Natural killer cell (primary cell): ENCODE results near the gene METTL16. TPM values are rescaled to one million over a fixed set of nuclear protein-coding genes. Genes with fewer than 3 reads are reported as not detected.
"Not testable (repeated sequence)": the region's sequence is repeated elsewhere in the genome, so short reads cannot be mapped to it uniquely, and the experiment has no call there.

Source experiments
- ATAC-seq, 3 donors: fragments of 150-1000 bp in 2 of 3; fragments of 200-7000 bp in 1 of 3; cut with Tn5 transposase; 1 replicate in 1 of 3; 2 replicates in 2 of 3; pipeline ENCODE4 v1.10.0; 2021; ENCODE audit warnings: mild to moderate bottlenecking in 2 of 3, moderate library complexity in 2 of 3
- DNase-seq, 2 donors: peaks; one replicate each; pipeline versions ENCODE4 v3.0.0 to v3.0.0-alpha.2; 2013 to 2021; ENCODE audit warnings: mixed read lengths in 1 of 2
- H3K27ac ChIP-seq: one replicate; pipeline ENCODE4 v1.5.1; 2013; ENCODE audit warnings: mild to moderate bottlenecking, low read length
- H3K27me3 ChIP-seq: one replicate; pipeline ENCODE4 v1.6.1; 2013; ENCODE audit warnings: low read length; ENCODE audit not compliant: control insufficient read depth, insufficient read depth
- H3K36me3 ChIP-seq: one replicate; pipeline ENCODE4 v1.6.1; 2013; ENCODE audit warnings: low read length; ENCODE audit not compliant: control insufficient read depth, insufficient read depth
- H3K4me1 ChIP-seq: one replicate; pipeline ENCODE4 v1.6.1; 2013; ENCODE audit warnings: low read length; ENCODE audit not compliant: control insufficient read depth, insufficient read depth
- H3K4me3 ChIP-seq: one replicate; pipeline ENCODE4 v1.5.1; 2013; ENCODE audit warnings: low read length
- H3K9me3 ChIP-seq: one replicate; pipeline ENCODE4 v1.6.1; 2013; ENCODE audit warnings: low read length; ENCODE audit not compliant: control insufficient read depth, insufficient read depth
- H3K27ac Mint-ChIP-seq, 2 donors: one replicate each; pipeline ENCODE4 v1.8.0; 2022; ENCODE audit warnings: mild to moderate bottlenecking in 2 of 2, mixed read lengths in 2 of 2, moderate library complexity in 1 of 2
- H3K27me3 Mint-ChIP-seq, 2 donors: one replicate each; pipeline ENCODE4 v1.8.0; 2022; ENCODE audit warnings: low read depth in 2 of 2, mixed read lengths in 2 of 2
- H3K36me3 Mint-ChIP-seq: one replicate; pipeline ENCODE4 v1.8.0; 2022; ENCODE audit warnings: mixed read lengths
- H3K4me1 Mint-ChIP-seq, 2 donors: one replicate each; pipeline ENCODE4 v1.8.0; 2022; ENCODE audit warnings: mixed read lengths in 2 of 2
- H3K4me3 Mint-ChIP-seq: one replicate; pipeline ENCODE4 v1.8.0; 2022; ENCODE audit warnings: mild to moderate bottlenecking, moderate library complexity, mixed read lengths
- H3K9me3 Mint-ChIP-seq, 2 donors: one replicate each; pipeline ENCODE4 v1.8.0; 2022; ENCODE audit warnings: mixed read lengths in 2 of 2
- WGBS: methylation state at CpG from one replicate; pipeline ENCODE4 v1.1.7; 2013; ENCODE audit warnings: missing lambda C conversion rate; ENCODE audit not compliant: insufficient coverage; 5-methylcytosine and 5-hydroxymethylcytosine counted together
- intact Hi-C: fragments of 100-400 bp; cut with micrococcal nuclease; formaldehyde crosslinking; loops from one replicate; pipeline ENCODE4 v1.14.2; 2022
- total RNA-seq, 4 donors: library from RNA; stranded (reverse); fragments of 120-200 nt in 1 of 4; gene quantifications; one replicate each; pipeline versions ENCODE4 v1.2.3 to v1.2.4, GENCODE V29; 2013 to 2022
- TF ChIP-seq, protein P1 (sequence below): fragments of 200-600 bp; IDR thresholded peaks from one replicate; pipeline ENCODE4 v1.8.0; 2022; ENCODE audit warnings: antibody characterized with exemption

METTL16 gene
- total RNA-seq, 3 donors from 2014 or later (not counting 1 experiment from before 2014, with no cell fraction given) = 27.9 to 36.9 (median 32.0) TPM

- DNase-seq = no peak
- Mint-ChIP-seq H3K4me1 (no peaks in the 10 kb centered on the region), H3K4me3 (no peak overlapping the region), H3K27me3 (no peaks in the 10 kb centered on the region), H3K9me3 (no peaks in the 10 kb centered on the region), H3K36me3 (no peaks in the 10 kb centered on the region), H3K27ac (no peak overlapping the region)
- H3K27ac ChIP-seq = no peak overlapping the region
- intact Hi-C loops = no loop called here
- no peaks in the 10 kb centered on the region for H3K9me3 ChIP-seq
- no peaks in the 10 kb centered on the region for H3K27me3 ChIP-seq
- 86% methylated on average over 2 of the region's 5 CpGs for WGBS
- ATAC-seq = no peak
- H3K36me3 ChIP-seq = no peaks in the 10 kb centered on the region
- H3K4me3 ChIP-seq = no peak overlapping the region
- TF ChIP-seq, protein P1, sequence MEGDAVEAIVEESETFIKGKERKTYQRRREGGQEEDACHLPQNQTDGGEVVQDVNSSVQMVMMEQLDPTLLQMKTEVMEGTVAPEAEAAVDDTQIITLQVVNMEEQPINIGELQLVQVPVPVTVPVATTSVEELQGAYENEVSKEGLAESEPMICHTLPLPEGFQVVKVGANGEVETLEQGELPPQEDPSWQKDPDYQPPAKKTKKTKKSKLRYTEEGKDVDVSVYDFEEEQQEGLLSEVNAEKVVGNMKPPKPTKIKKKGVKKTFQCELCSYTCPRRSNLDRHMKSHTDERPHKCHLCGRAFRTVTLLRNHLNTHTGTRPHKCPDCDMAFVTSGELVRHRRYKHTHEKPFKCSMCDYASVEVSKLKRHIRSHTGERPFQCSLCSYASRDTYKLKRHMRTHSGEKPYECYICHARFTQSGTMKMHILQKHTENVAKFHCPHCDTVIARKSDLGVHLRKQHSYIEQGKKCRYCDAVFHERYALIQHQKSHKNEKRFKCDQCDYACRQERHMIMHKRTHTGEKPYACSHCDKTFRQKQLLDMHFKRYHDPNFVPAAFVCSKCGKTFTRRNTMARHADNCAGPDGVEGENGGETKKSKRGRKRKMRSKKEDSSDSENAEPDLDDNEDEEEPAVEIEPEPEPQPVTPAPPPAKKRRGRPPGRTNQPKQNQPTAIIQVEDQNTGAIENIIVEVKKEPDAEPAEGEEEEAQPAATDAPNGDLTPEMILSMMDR = no peak
- no peaks in the 10 kb centered on the region for H3K4me1 ChIP-seq
These were observed 5.9 kb upstream of the METTL16 start for GRCh38 chr17:2517539-2517938.

GRCh38 chr17:2511138-2511461 is 588 bp downstream of the METTL16 start:
- Mint-ChIP-seq H3K27me3 (no peaks in the 10 kb centered on the region), H3K9me3 (no peaks in the 10 kb centered on the region), H3K36me3 (no peaks in the 10 kb centered on the region), H3K4me3 (no peak overlapping the region), H3K27ac (no peak overlapping the region), H3K4me1 (peaks cover 11 to 15% of the 10 kb centered on the region in 2 donors)
- DNase-seq (no peak), ATAC-seq (no peak)
- Histone ChIP-seq H3K27me3 (no peaks in the 10 kb centered on the region), H3K27ac (peak overlapping the region; percentile 91), H3K4me3 (peak overlapping the region; percentile 61), H3K36me3 (no peaks in the 10 kb centered on the region), H3K4me1 (peaks cover 12% of the 10 kb centered on the region), H3K9me3 (no peaks in the 10 kb centered on the region)
- 2% methylated on average over 5 of the region's 5 CpGs for WGBS
- intact Hi-C loops = no loop called here
- TF ChIP-seq, protein P1 = no peak

GRCh38 chr17:2510559-2510958 is 1.1 kb downstream of the METTL16 start:
- intact Hi-C loops = no loop called here
- WGBS = 100% methylated on average over 1 of the region's 2 CpGs

GRCh38 chr17:2508035-2508434 is 3.7 kb downstream of the METTL16 start:
- DNase-seq (no peak), ATAC-seq (no peak)
- Mint-ChIP-seq H3K36me3 (no peaks in the 10 kb centered on the region), H3K9me3 (no peaks in the 10 kb centered on the region), H3K4me1 (peaks cover 23 to 24% of the 10 kb centered on the region in 2 donors), H3K27me3 (no peaks in the 10 kb centered on the region), H3K27ac (peak overlapping the region in 1 of 2 donors; percentile 4), H3K4me3 (no peak overlapping the region)
- intact Hi-C loops = no loop called here
- H3K27me3 ChIP-seq = no peaks in the 10 kb centered on the region
- H3K4me1 ChIP-seq = peaks cover 12% of the 10 kb centered on the region
- no CpG with 5 or more reads among the region's 1 CpG for WGBS
- H3K27ac ChIP-seq = no peak overlapping the region
- no peak overlapping the region for H3K4me3 ChIP-seq
- H3K9me3 ChIP-seq = no peaks in the 10 kb centered on the region
- TF ChIP-seq, protein P1 = no peak
- H3K36me3 ChIP-seq = no peaks in the 10 kb centered on the region

More at GRCh38 chr17:2510559-2510958, 1.1 kb downstream of the METTL16 start:
- no peaks in the 10 kb centered on the region for H3K36me3 ChIP-seq
- Mint-ChIP-seq H3K27me3 (no peaks in the 10 kb centered on the region), H3K4me1 (peaks cover 16 to 21% of the 10 kb centered on the region in 2 donors), H3K27ac (no peak overlapping the region), H3K36me3 (no peaks in the 10 kb centered on the region), H3K4me3 (no peak overlapping the region), H3K9me3 (no peaks in the 10 kb centered on the region)
- DNase-seq (no peak), ATAC-seq (no peak)
- H3K27ac ChIP-seq = peak overlapping the region; percentile 91
- TF ChIP-seq, protein P1 = no peak
- H3K9me3 ChIP-seq = no peaks in the 10 kb centered on the region
- H3K4me1 ChIP-seq = peaks cover 12% of the 10 kb centered on the region
- peak overlapping the region; percentile 61 for H3K4me3 ChIP-seq
- no peaks in the 10 kb centered on the region for H3K27me3 ChIP-seq

- H3K27ac ChIP-seq, H3K4me3 Mint-ChIP-seq, H3K27me3 Mint-ChIP-seq, intact Hi-C loops, H3K4me3 ChIP-seq, H3K36me3 ChIP-seq, H3K27me3 ChIP-seq, H3K36me3 Mint-ChIP-seq, H3K9me3 ChIP-seq, ATAC-seq, H3K27ac Mint-ChIP-seq, H3K9me3 Mint-ChIP-seq, H3K4me1 ChIP-seq, DNase-seq: not testable (repeated sequence)
- H3K4me1 Mint-ChIP-seq = peaks cover 31 to 33% of the 10 kb centered on the region in 2 donors
- WGBS = 98% methylated on average over 23 of the region's 29 CpGs
These were observed 4.7 kb downstream of the METTL16 start for GRCh38 chr17:2507015-2507414.
